ENCODE measurements around the gene DGCR2. TPM values are rescaled to one million over a fixed set of nuclear protein-coding genes. Genes with fewer than 3 reads are reported as not detected.
"Not testable (repeated sequence)": the region's sequence is repeated elsewhere in the genome, so short reads cannot be mapped to it uniquely, and the experiment has no call there.

The DGCR2 gene
- total RNA-seq, 1 experiment from 2014 or later: 24.8 TPM

- DNase-seq (ENCODE audit: low read depth): not testable (repeated sequence)
These were observed 38.1 kb downstream of the DGCR2 start for GRCh38 chr22:19084126-19084525.

GRCh38 chr22:19082793-19083192 lies 39.4 kb downstream of the DGCR2 start:
- DNase-seq (ENCODE audit: low read depth): no peak

- DNase-seq (ENCODE audit: low read depth): no peak
These were observed 40.1 kb downstream of the DGCR2 start for GRCh38 chr22:19082101-19082500.

GRCh38 chr22:19081351-19081750 lies 40.9 kb downstream of the DGCR2 start:
- no peak for DNase-seq (ENCODE audit: low read depth)

- DNase-seq (ENCODE audit: low read depth): no peak
These were observed 41.4 kb downstream of the DGCR2 start for GRCh38 chr22:19080853-19081252.

GRCh38 chr22:19079691-19080090 lies 42.5 kb downstream of the DGCR2 start:
- no peak for DNase-seq (ENCODE audit: low read depth)

- no peak for DNase-seq (ENCODE audit: low read depth)
These were observed 46.8 kb downstream of the DGCR2 start for GRCh38 chr22:19075404-19075803.

GRCh38 chr22:19072853-19073252 lies 49.4 kb downstream of the DGCR2 start:
- DNase-seq (ENCODE audit: low read depth): not testable (repeated sequence)

- DNase-seq (ENCODE audit: low read depth): no peak
These were observed 51.6 kb downstream of the DGCR2 start for GRCh38 chr22:19070397-19071169.

GRCh38 chr22:19069451-19069850 lies 52.8 kb downstream of the DGCR2 start:
- no peak for DNase-seq (ENCODE audit: low read depth)

- DNase-seq (ENCODE audit: low read depth): no peak
These were observed 53.4 kb downstream of the DGCR2 start for GRCh38 chr22:19068784-19069271.

- no peak for DNase-seq (ENCODE audit: low read depth)
These were observed 54.4 kb downstream of the DGCR2 start for GRCh38 chr22:19067696-19068348.

- DNase-seq (ENCODE audit: low read depth): peak; percentile 43
These were observed 55.5 kb downstream of the DGCR2 start for GRCh38 chr22:19066531-19067271.

- no peak for DNase-seq (ENCODE audit: low read depth)
These were observed 56.3 kb downstream of the DGCR2 start for GRCh38 chr22:19065929-19066328.

GRCh38 chr22:19065298-19065859 lies 56.8 kb downstream of the DGCR2 start:
- DNase-seq (ENCODE audit: low read depth): no peak

- DNase-seq (ENCODE audit: low read depth): no peak
These were observed 57.7 kb downstream of the DGCR2 start for GRCh38 chr22:19064354-19065054.

GRCh38 chr22:19063581-19064353 lies 58.4 kb downstream of the DGCR2 start:
- DNase-seq (ENCODE audit: low read depth): no peak

GRCh38 chr22:19062943-19063308 lies 59.3 kb downstream of the DGCR2 start:
- DNase-seq (ENCODE audit: low read depth): no peak

GRCh38 chr22:19062139-19062942 lies 59.9 kb downstream of the DGCR2 start:
- no peak for DNase-seq (ENCODE audit: low read depth)
